A673 (cell line): ENCODE data around the gene GAREM1. TPM values are rescaled to one million over a fixed set of nuclear protein-coding genes. Genes with fewer than 3 reads are reported as not detected.

Experiments used
- BruUV-seq: library from RNA; stranded (reverse); fragments of 400-500 nt; replicated peaks from 2 replicates; lab custom pipeline; 2021; lab: Mats Ljungman, UMichigan
- CTCF ChIA-PET: fragments of 300-600 bp; sonication (Branson Sonifier 250); formaldehyde crosslinking; loops from one replicate; lab custom pipeline; 2022; ENCODE audit warnings: antibody characterized with exemption; lab: Charles Lee
- POLR2A ChIA-PET: fragments of 300-600 bp; sonication (Branson Sonifier 250); formaldehyde crosslinking; loops from one replicate; lab custom pipeline; 2022; ENCODE audit warnings: antibody characterized with exemption; ENCODE audit not compliant: low non-redundant PET; lab: Charles Lee
- DNase-seq: peaks from one replicate; pipeline ENCODE4 v3.0.0-alpha.2; 2015; ENCODE audit warnings: low spot score
- H3K27ac ChIP-seq: fragments of 200-600 bp; sonication (generic); 2 replicates; pipeline ENCODE4 v1.5.1; 2016; ENCODE audit warnings: mixed run types, low read depth, mild to moderate bottlenecking, mixed read lengths, antibody characterized with exemption, low read length; ENCODE audit not compliant: poor library complexity, severe bottlenecking
- H3K27me3 ChIP-seq: fragments of 200-600 bp; sonication (generic); replicated peaks from 2 replicates; pipeline ENCODE4 v1.6.1; 2017; ENCODE audit warnings: mixed run types, low read depth, mild to moderate bottlenecking, mixed read lengths, antibody characterized with exemption, low read length; ENCODE audit not compliant: insufficient read depth, poor library complexity
- H3K36me3 ChIP-seq: fragments of 200-600 bp; sonication (generic); 2 replicates; pipeline ENCODE4 v1.6.1; 2016; ENCODE audit warnings: mixed run types, mild to moderate bottlenecking, mixed read lengths, antibody characterized with exemption, low read length; ENCODE audit not compliant: insufficient read depth, poor library complexity, severe bottlenecking
- H3K4me1 ChIP-seq: fragments of 200-600 bp; sonication (generic); 2 replicates; pipeline ENCODE4 v1.6.1; 2017; ENCODE audit warnings: mixed run types, mild to moderate bottlenecking, mixed read lengths, antibody characterized with exemption, low read length; ENCODE audit not compliant: insufficient read depth, poor library complexity, severe bottlenecking
- H3K4me3 ChIP-seq: fragments of 200-600 bp; sonication (generic); 2 replicates; pipeline ENCODE4 v1.5.1; 2016; ENCODE audit warnings: low read depth, mixed run types, mild to moderate bottlenecking, mixed read lengths, low read length; ENCODE audit not compliant: poor library complexity, severe bottlenecking
- H3K9me3 ChIP-seq: fragments of 200-600 bp; sonication (generic); 2 replicates; pipeline ENCODE4 v1.6.1; 2016; ENCODE audit warnings: mixed run types, low read depth, mild to moderate bottlenecking, mixed read lengths, antibody characterized with exemption, low read length; ENCODE audit not compliant: poor library complexity, severe bottlenecking
- EZH2 ChIP-seq: fragments of 200-600 bp; sonication (generic); IDR thresholded peaks from 2 replicates; pipeline ENCODE4 v1.6.1; 2017; ENCODE audit warnings: borderline replicate concordance, low read depth, mild to moderate bottlenecking, mixed read lengths, antibody characterized with exemption, low read length; ENCODE audit not compliant: poor library complexity, severe bottlenecking
- intact Hi-C: fragments of 100-400 bp; cut with micrococcal nuclease; formaldehyde crosslinking; loops from one replicate; pipeline ENCODE4 v1.10.0; 2022; ENCODE audit not compliant: unreplicated experiment
- total RNA-seq: library from RNA; stranded (reverse); gene quantifications from 2 replicates; pipeline ENCODE4 v1.2.3, GENCODE V29; 2021
- TF ChIP-seq, protein P1 (sequence below): fragments of 300-800, 200-600 bp; sonication (generic); conservative IDR thresholded peaks from 2 replicates; pipeline ENCODE4 v1.5.1; 2017; ENCODE audit warnings: low read depth, mild to moderate bottlenecking, antibody characterized with exemption, low read length, moderate library complexity, mixed read lengths

The GAREM1 gene
- total RNA-seq, 1 experiment from 2014 or later: 8.4 TPM

- ChIA-PET POLR2A (no interaction called here), CTCF (no interaction called here)
- DNase-seq: no peak
- no peaks in the 10 kb centered on the region for H3K27me3 ChIP-seq
- no peak overlapping the region for H3K27ac ChIP-seq
- no peaks in the 10 kb centered on the region for H3K9me3 ChIP-seq
- TF ChIP-seq, protein P1, sequence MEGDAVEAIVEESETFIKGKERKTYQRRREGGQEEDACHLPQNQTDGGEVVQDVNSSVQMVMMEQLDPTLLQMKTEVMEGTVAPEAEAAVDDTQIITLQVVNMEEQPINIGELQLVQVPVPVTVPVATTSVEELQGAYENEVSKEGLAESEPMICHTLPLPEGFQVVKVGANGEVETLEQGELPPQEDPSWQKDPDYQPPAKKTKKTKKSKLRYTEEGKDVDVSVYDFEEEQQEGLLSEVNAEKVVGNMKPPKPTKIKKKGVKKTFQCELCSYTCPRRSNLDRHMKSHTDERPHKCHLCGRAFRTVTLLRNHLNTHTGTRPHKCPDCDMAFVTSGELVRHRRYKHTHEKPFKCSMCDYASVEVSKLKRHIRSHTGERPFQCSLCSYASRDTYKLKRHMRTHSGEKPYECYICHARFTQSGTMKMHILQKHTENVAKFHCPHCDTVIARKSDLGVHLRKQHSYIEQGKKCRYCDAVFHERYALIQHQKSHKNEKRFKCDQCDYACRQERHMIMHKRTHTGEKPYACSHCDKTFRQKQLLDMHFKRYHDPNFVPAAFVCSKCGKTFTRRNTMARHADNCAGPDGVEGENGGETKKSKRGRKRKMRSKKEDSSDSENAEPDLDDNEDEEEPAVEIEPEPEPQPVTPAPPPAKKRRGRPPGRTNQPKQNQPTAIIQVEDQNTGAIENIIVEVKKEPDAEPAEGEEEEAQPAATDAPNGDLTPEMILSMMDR: no peak
- TF ChIP-seq EZH2: no peak
- peaks cover 11% of the 10 kb centered on the region for H3K4me1 ChIP-seq
- no peaks in the 10 kb centered on the region for H3K36me3 ChIP-seq
- BruUV-seq: no TSS peak
- intact Hi-C loops: no loop called here
- H3K4me3 ChIP-seq: no peak overlapping the region
Observed at GRCh38 chr18:32442575-32442974, 28.1 kb downstream of the GAREM1 start.

GRCh38 chr18:32441533-32441932, 29.1 kb downstream of the GAREM1 start:
- no peak for TF ChIP-seq EZH2
- TF ChIP-seq, protein P1: no peak
- DNase-seq: no peak
- no TSS peak for BruUV-seq
- ChIA-PET CTCF (no interaction called here), POLR2A (no interaction called here)
- no peaks in the 10 kb centered on the region for H3K9me3 ChIP-seq
- intact Hi-C loops: no loop called here
- H3K27me3 ChIP-seq: no peaks in the 10 kb centered on the region
- H3K4me1 ChIP-seq: peaks cover 4% of the 10 kb centered on the region
- H3K27ac ChIP-seq: no peak overlapping the region
- H3K4me3 ChIP-seq: no peak overlapping the region
- H3K36me3 ChIP-seq: no peaks in the 10 kb centered on the region

DNA sequence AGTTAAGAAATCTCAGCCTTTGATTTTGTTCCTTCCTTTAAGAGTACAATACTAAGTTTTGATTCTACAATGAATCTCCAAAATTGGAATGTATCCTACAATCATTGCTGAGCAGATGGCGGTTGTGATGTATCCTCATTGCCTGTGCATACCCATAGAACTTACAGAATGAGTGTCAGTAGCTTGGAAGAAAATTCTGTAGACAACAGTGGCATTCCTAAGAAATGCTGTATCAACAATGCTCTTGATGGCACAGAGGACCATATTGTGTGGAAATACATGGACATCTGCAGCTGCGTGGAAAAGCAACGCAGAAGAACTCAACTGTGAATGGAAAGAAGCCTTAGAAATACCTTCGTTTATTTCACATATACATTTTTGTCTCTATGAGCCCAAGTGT, 30.2 kb downstream of the GAREM1 start:
- DNase-seq: no peak

More for the DNA sequence above, 30.2 kb downstream of the GAREM1 start:
- intact Hi-C loops: no loop called here
- Histone ChIP-seq H3K9me3 (no peaks in the 10 kb centered on the region), H3K4me3 (no peak overlapping the region), H3K36me3 (no peaks in the 10 kb centered on the region), H3K4me1 (no peaks in the 10 kb centered on the region), H3K27ac (no peak overlapping the region), H3K27me3 (no peaks in the 10 kb centered on the region)
- TF ChIP-seq EZH2: no peak
- TF ChIP-seq, protein P1: no peak
- BruUV-seq: no TSS peak
- CTCF ChIA-PET: interaction anchor here (1.0 kb wide), 1 partner anchor 151 kb away, joined by 3 read pairs; no protein-coding TSS in a partner anchor
- POLR2A ChIA-PET: no interaction called here
